ENCODE results near the gene MBD3L2.
"Not testable (repeated sequence)": the region's sequence is repeated elsewhere in the genome, so short reads cannot be mapped to it uniquely, and the experiment has no call there.

Gene MBD3L2

DNA sequence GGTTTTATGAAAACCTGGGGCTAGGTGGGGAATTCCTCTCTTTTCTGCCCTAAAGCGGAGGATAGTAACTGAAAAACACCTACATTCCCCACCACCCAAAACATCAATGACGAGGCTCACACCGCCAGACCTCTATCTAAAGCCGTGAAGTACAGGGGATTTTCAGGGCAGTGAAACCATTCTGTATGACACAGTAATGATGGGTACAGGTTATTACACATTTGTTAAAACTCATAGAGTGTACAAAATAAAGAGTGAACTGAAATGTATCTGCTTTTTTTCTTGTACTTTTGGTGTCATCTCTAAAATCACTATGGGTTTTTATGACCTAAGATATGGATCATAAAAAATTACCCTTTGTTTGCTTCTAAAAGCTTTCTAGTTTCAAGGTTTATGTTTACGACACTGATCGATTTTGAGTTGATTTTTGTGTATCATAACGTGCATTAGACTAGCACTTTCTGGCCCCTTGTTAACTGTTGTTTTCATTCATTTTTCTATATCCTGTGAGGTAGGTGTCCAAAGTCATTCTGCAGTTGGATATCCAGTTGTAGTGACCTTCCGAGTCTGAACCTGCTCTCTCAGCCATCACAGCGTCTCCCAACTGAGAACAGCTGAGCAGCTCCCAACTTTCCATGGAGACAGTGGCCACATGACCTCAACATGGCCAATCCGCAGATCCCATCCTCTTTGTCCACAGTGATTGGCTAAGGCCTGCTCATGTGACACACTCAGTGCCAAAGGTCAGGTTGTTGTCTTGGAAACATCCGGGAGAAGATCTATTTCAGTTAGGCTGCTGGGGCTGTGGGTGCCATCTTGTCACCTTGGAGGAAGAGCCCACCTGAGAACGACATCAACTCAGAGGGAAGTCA is 38.2 kb upstream of the MBD3L2 start:
- in situ Hi-C loops (cut with HindIII; ENCODE audit: low sequenced_read_pairs): no loop called here
- no peak for TF ChIP-seq CTCF (IDR thresholded peaks at IDR 0.05; ENCODE audit: low read depth, low read length, missing control alignments)
- no peak overlapping the region for H3K4me3 ChIP-seq (ENCODE audit: low read depth, low read length)
- no peak for DNase-seq (ENCODE audit: low read depth)

GRCh38 chr19:7013678-7014077 is 35.4 kb upstream of the MBD3L2 start:
- TF ChIP-seq CTCF (IDR thresholded peaks at IDR 0.05; ENCODE audit: low read depth, low read length, missing control alignments): no peak
- H3K4me3 ChIP-seq (ENCODE audit: low read depth, low read length): no peak overlapping the region
- no peak for DNase-seq (ENCODE audit: low read depth)
- in situ Hi-C loops (cut with HindIII; ENCODE audit: low sequenced_read_pairs): no loop called here

- DNase-seq (ENCODE audit: low read depth): no peak
- in situ Hi-C loops (cut with HindIII; ENCODE audit: low sequenced_read_pairs): no loop called here
- no peak overlapping the region for H3K4me3 ChIP-seq (ENCODE audit: low read depth, low read length)
- no peak for TF ChIP-seq CTCF (IDR thresholded peaks at IDR 0.05; ENCODE audit: low read depth, low read length, missing control alignments)
Observed at GRCh38 chr19:7018828-7019227, 30.3 kb upstream of the MBD3L2 start.

DNA sequence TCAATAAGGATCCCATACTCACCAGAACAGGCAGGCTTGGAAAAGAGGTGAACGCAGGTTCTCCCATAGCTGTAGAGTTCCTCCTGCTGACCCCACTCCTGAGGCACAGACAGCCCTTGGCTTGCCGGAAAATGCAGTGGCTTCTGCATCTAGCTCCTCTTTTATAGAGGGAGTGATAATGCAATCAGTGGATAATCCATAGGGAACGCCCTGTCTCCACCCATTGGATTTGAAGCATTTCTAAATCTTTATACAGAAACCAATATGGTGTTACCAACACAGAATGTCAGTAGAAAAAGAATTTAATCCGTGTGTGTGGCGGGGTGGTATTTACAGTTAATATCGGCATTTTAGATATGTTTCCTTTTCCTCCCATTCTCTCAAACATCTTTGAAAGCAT is 27.8 kb upstream of the MBD3L2 start, which contains the start of gene MBD3L2B:
Gene MBD3L2B, minus strand, starts transcription at position 101 of the 400 bp plus-strand sequence. Its CDS starts 34 bp downstream, at position 67.
- DNase-seq (ENCODE audit: low read depth); H3K4me3 ChIP-seq (ENCODE audit: low read depth, low read length); in situ Hi-C loops (cut with HindIII; ENCODE audit: low sequenced_read_pairs): not testable (repeated sequence)

DNA sequence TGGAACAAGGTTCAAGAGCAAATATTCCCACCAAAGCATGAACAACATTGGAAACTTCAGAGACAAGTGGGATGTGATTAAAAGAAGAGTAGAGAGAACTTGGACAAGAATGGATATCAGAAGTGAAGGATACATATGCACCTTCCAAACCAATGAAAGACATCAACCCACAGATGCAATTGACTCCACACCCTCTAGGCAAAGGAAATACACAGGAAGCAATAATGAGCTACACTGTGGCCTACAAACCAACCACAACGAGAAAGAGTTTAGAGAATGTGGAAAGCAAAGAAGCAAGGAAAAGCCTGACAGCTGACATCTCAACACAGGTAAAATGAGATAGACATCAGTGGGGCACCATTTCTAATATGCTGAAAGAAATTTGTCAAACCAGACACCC is 20.3 kb upstream of the MBD3L2 start:
- H3K4me3 ChIP-seq (ENCODE audit: low read depth, low read length); DNase-seq (ENCODE audit: low read depth); in situ Hi-C loops (cut with HindIII; ENCODE audit: low sequenced_read_pairs): not testable (repeated sequence)

- H3K4me3 ChIP-seq (ENCODE audit: low read depth, low read length); DNase-seq (ENCODE audit: low read depth); in situ Hi-C loops (cut with HindIII; ENCODE audit: low sequenced_read_pairs): not testable (repeated sequence)
Observed at GRCh38 chr19:7030278-7030677, 18.8 kb upstream of the MBD3L2 start, which contains the start of gene MBD3L5. MBD3L5 (plus strand) TSS chr19:7030578; CDS start chr19:7030612, 34 bp downstream.

DNA sequence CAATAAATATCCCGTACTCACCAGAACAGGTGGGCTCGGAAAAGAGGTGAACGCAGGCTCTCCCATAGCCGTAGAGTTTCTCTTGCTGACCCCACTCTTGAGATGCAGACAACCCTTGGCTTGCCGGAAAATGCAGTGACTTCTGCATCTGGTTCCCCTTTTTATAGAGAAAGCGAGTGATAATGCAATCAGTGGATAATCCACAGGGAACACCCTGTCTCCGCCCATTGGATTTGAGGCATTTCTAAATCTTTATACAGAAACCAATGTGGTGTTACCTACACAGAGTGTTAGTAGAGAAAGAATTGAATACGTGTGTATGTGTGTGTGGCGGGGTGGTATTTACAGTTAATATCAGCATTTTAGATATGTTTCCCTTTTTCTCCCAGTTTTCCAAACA is 9.0 kb upstream of the MBD3L2 start, which contains the start of gene MBD3L4:
Gene MBD3L4, minus strand, starts transcription at position 101 of the 400 bp plus-strand sequence. Its CDS starts 35 bp downstream, at position 66.
- in situ Hi-C loops (cut with HindIII; ENCODE audit: low sequenced_read_pairs); H3K4me3 ChIP-seq (ENCODE audit: low read depth, low read length); DNase-seq (ENCODE audit: low read depth): not testable (repeated sequence)

- H3K4me3 ChIP-seq (ENCODE audit: low read depth, low read length); in situ Hi-C loops (cut with HindIII; ENCODE audit: low sequenced_read_pairs); DNase-seq (ENCODE audit: low read depth): not testable (repeated sequence)
Observed at GRCh38 chr19:7041563-7041962, 7.6 kb upstream of the MBD3L2 start.

GRCh38 chr19:7051421-7051820 is 2.3 kb downstream of the MBD3L2 start:
- DNase-seq (ENCODE audit: low read depth); in situ Hi-C loops (cut with HindIII; ENCODE audit: low sequenced_read_pairs); H3K4me3 ChIP-seq (ENCODE audit: low read depth, low read length): not testable (repeated sequence)

DNA sequence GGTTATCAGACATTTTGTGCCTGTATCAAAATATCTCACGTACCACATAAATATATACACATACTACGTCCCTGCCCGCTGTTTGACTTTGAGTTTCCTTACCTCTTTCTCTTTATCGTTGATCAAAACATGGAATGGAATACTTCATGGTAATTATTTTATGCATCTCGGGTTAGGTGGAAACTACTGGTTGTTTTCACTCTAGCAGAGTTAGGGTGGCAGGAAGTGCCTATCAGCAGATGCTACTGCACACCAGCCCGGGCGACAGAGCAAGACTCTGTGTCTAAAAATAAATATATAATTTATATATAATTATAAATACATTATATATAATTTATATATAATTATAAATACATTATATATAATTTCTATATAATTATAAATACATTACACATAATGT is 3.8 kb downstream of the MBD3L2 start:
- H3K4me3 ChIP-seq (ENCODE audit: low read depth, low read length); in situ Hi-C loops (cut with HindIII; ENCODE audit: low sequenced_read_pairs); DNase-seq (ENCODE audit: low read depth): not testable (repeated sequence)

DNA sequence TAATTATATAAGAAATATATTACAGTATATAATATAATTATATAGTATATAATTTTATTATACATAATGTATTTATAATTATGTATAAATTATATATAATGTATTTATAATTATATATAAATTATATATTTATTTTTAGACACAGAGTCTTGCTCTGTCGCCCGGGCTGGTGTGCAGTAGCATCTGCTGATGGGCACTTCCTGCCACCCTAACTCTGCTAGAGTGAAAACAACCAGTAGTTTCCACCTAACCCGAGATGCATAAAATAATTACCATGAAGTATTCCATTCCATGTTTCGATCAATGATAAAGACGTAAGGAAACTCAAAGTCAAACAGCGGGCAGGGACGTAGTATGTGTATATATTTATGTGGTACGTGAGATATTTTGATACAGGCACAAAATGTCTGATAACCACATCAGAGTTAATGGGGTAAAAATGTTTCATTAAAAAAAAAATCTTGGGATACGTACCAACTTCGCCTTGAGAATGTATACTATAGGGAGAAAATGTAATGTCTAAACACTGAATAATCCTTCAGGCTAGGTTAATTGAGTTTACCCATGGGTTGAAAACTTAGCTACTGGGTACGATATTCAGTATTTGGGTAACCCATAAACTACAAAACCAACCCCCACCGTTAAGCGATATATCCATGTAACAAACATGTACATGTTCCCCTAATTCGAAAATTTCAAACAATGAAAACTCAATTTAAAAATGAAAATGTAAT is 5.7 kb downstream of the MBD3L2 start:
- DNase-seq (ENCODE audit: low read depth); H3K4me3 ChIP-seq (ENCODE audit: low read depth, low read length); in situ Hi-C loops (cut with HindIII; ENCODE audit: low sequenced_read_pairs): not testable (repeated sequence)

DNA sequence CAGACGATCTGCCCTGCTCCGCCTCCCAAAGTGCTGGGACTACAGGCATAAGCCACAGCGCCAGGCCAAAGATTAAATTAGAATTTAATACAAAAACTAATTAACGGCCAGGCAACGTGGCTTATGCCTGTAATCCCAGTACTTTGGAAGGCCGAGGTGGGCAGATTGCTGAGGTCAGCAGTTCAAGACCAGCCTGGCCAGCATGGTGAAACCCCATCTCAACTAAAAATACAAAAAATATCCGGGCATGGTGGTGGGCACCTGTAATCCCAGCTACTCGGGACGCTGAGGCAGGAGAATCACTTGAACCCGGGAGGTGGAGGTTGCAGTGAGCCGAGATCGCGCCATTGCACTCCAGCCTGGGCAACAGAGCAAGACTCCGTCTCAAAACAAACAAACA is 6.6 kb downstream of the MBD3L2 start:
- in situ Hi-C loops (cut with HindIII; ENCODE audit: low sequenced_read_pairs); H3K4me3 ChIP-seq (ENCODE audit: low read depth, low read length); DNase-seq (ENCODE audit: low read depth): not testable (repeated sequence)

GRCh38 chr19:7056371-7056770 is 7.2 kb downstream of the MBD3L2 start:
- DNase-seq (ENCODE audit: low read depth); H3K4me3 ChIP-seq (ENCODE audit: low read depth, low read length); in situ Hi-C loops (cut with HindIII; ENCODE audit: low sequenced_read_pairs): not testable (repeated sequence)

DNA sequence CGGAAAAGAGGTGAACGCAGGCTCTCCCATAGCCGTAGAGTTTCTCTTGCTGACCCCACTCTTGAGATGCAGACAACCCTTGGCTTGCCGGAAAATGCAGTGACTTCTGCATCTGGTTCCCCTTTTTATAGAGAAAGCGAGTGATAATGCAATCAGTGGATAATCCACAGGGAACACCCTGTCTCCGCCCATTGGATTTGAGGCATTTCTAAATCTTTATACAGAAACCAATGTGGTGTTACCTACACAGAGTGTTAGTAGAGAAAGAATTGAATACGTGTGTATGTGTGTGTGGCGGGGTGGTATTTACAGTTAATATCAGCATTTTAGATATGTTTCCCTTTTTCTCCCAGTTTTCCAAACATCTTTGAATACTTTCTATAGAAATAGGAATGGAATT is 9.5 kb downstream of the MBD3L2 start, which contains the start of gene MBD3L3:
Gene MBD3L3, minus strand, starts transcription at position 101 of the 400 bp plus-strand sequence. Its CDS starts 71 bp downstream, at position 30.
- DNase-seq (ENCODE audit: low read depth); H3K4me3 ChIP-seq (ENCODE audit: low read depth, low read length); in situ Hi-C loops (cut with HindIII; ENCODE audit: low sequenced_read_pairs): not testable (repeated sequence)
